LNCaP clone FGC (cell line): ENCODE results near the gene OAF.

ENCODE experiments used
- DNase-seq: peaks from one replicate; pipeline ENCODE4 v3.0.0-alpha.2; 2011; ENCODE audit warnings: low read depth
- H3K4me3 ChIP-seq: 2 replicates; pipeline ENCODE4 v1.5.1; 2011; ENCODE audit warnings: mild to moderate bottlenecking, low read depth, low read length, control low read depth
- CTCF ChIP-seq: IDR thresholded peaks from 2 replicates; pipeline ENCODE4 v1.5.1; 2012; ENCODE audit warnings: mild to moderate bottlenecking; ENCODE audit not compliant: control insufficient read depth, insufficient read depth; ENCODE audit errors: extremely low read depth

Gene OAF

GRCh38 chr11:120224361-120224760 is 13.5 kb downstream of the OAF start:
- no peak for DNase-seq
- no peak overlapping the region for H3K4me3 ChIP-seq
- TF ChIP-seq CTCF: no peak

- H3K4me3 ChIP-seq: no peak overlapping the region
- TF ChIP-seq CTCF: no peak
- no peak for DNase-seq
Measured at GRCh38 chr11:120224972-120225909, 14.4 kb downstream of the OAF start.

- TF ChIP-seq CTCF: no peak
- DNase-seq: no peak
- H3K4me3 ChIP-seq: no peak overlapping the region
Measured at GRCh38 chr11:120226242-120226641, 15.4 kb downstream of the OAF start.

- no peak for DNase-seq
- no peak for TF ChIP-seq CTCF
- no peak overlapping the region for H3K4me3 ChIP-seq
Measured at GRCh38 chr11:120226714-120227113, 15.9 kb downstream of the OAF start.

- no peak for DNase-seq
- H3K4me3 ChIP-seq: no peak overlapping the region
- no peak for TF ChIP-seq CTCF
Measured at GRCh38 chr11:120227228-120227852, 16.5 kb downstream of the OAF start.

GRCh38 chr11:120228794-120229384 is 18.1 kb downstream of the OAF start:
- TF ChIP-seq CTCF: no peak
- H3K4me3 ChIP-seq: no peak overlapping the region
- no peak for DNase-seq
